ENCODE results near the gene SMARCAL1.

GRCh38 chr2:216478151-216478550 is 65.9 kb downstream of the SMARCAL1 start:
- TF ChIP-seq YY1 (IDR thresholded peaks at IDR 0.05; ENCODE audit: insufficient read depth, insufficient read length) (no peak), ZNF274 (IDR thresholded peaks at IDR 0.05; ENCODE audit: low read depth, low read length) (no peak), SUZ12 (IDR thresholded peaks at IDR 0.05; ENCODE audit: extremely low read depth, insufficient read depth, insufficient read length) (no peak)

All from NT2/D1 (cell line).